T-helper 2 cell treated with Interferon-gamma antibody and Interleukin-4, amounts not matched to agents 100 ng/mL and 5 ng/mL, for 36 hours (primary cell): Measurements from ENCODE around the gene RNU1-2. TPM values are rescaled to one million over a fixed set of nuclear protein-coding genes. Genes with fewer than 3 reads are reported as not detected.
"Not testable (repeated sequence)": the region's sequence is repeated elsewhere in the genome, so short reads cannot be mapped to it uniquely, and the experiment has no call there.

Source experiments
- intact Hi-C: fragments of 100-400 bp; cut with micrococcal nuclease; formaldehyde crosslinking; loops from one replicate; pipeline ENCODE4 v1.15.1; 2023
- total RNA-seq: library from RNA; stranded (reverse); gene quantifications from 2 replicates; pipeline ENCODE4 v1.2.3, GENCODE V29; 2022

The RNU1-2 gene
- total RNA-seq, 1 donor from 2014 or later: 2,343 TPM

GRCh38 chr1:16925635-16926490 is 30.1 kb downstream of the RNU1-2 start:
- intact Hi-C loops: no loop called here

- intact Hi-C loops: no loop called here
Observed at GRCh38 chr1:16926491-16927073, 30.8 kb downstream of the RNU1-2 start.

GRCh38 chr1:16927256-16927655 is 31.5 kb downstream of the RNU1-2 start:
- intact Hi-C loops: no loop called here

- intact Hi-C loops: no loop called here
Observed at GRCh38 chr1:16927711-16928485, 32.1 kb downstream of the RNU1-2 start.

GRCh38 chr1:16929146-16930041 is 33.6 kb downstream of the RNU1-2 start:
- intact Hi-C loops: not testable (repeated sequence)

- intact Hi-C loops: not testable (repeated sequence)
Observed at GRCh38 chr1:16931206-16931934, 35.6 kb downstream of the RNU1-2 start.

GRCh38 chr1:16933945-16934344 is 38.2 kb downstream of the RNU1-2 start:
- intact Hi-C loops: not testable (repeated sequence)

GRCh38 chr1:16936580-16936979 is 40.8 kb downstream of the RNU1-2 start:
- intact Hi-C loops: not testable (repeated sequence)

- intact Hi-C loops: no loop called here
Observed at GRCh38 chr1:16938351-16939321, 42.9 kb downstream of the RNU1-2 start.

- intact Hi-C loops: not testable (repeated sequence)
Observed at GRCh38 chr1:16939386-16940180, 43.8 kb downstream of the RNU1-2 start.

GRCh38 chr1:16944038-16944437 is 48.3 kb downstream of the RNU1-2 start:
- intact Hi-C loops: no loop called here

GRCh38 chr1:16945512-16945911 is 49.7 kb downstream of the RNU1-2 start:
- intact Hi-C loops: not testable (repeated sequence)

Other genes with a start within 250 kb of the RNU1-2 start
- gene RNU1-3, start 229.0 kb upstream of the RNU1-2 start, total RNA-seq: 2,343 and 2,397 TPM in 2 replicates
- 2,343 and 2,397 TPM in 2 replicates for gene RNU1-4, start 155.5 kb upstream of the RNU1-2 start, total RNA-seq
- 25.5 and 26.1 TPM in 2 replicates for gene CROCC, start 26.0 kb downstream of the RNU1-2 start, total RNA-seq
- not detected in 2 replicates for gene MFAP2, start 84.6 kb downstream of the RNU1-2 start, total RNA-seq
- gene ATP13A2, start 115.9 kb downstream of the RNU1-2 start, total RNA-seq: 48.7 and 49.4 TPM in 2 replicates
- gene SDHB, start 158.1 kb downstream of the RNU1-2 start, total RNA-seq: 75.4 and 81.0 TPM in 2 replicates
- gene PADI2, start 223.5 kb downstream of the RNU1-2 start, total RNA-seq: 0.11 and 0.14 TPM in 2 replicates